HepG2 (cell line): ENCODE data around the gene EIF4G1. TPM values are rescaled to one million over a fixed set of nuclear protein-coding genes. Genes with fewer than 3 reads are reported as not detected.

Experiments used
- CBX2 ChIP-seq, 2 experiments: fragments of 200-600 bp in 1 of 2; sonication (generic); formaldehyde crosslinking in 1 of 2; IDR thresholded peaks; 2 replicates each; pipeline versions ENCODE4 v1.7.0 to v1.8.1; 2018 to 2022; ENCODE audit warnings: low read depth in 2 of 2, low read length in 1 of 2, mild to moderate bottlenecking in 1 of 2, missing genetic modification reagents in 1 of 2
- CREM ChIP-seq, 2 experiments: sonication (generic) in 1 of 2; formaldehyde crosslinking in 1 of 2; IDR thresholded peaks; 2 replicates each; pipeline versions ENCODE4 v1.4.0 to v1.6.1; 2016 to 2020; ENCODE audit warnings: antibody characterized with exemption in 1 of 2, mild to moderate bottlenecking in 1 of 2, missing genetic modification reagents in 1 of 2
- DMAP1 ChIP-seq: IDR thresholded peaks from 2 replicates; pipeline ENCODE4 v1.6.1; 2016
- FOXK2 ChIP-seq: fragments of 450-650 bp; IDR thresholded peaks from 2 replicates; pipeline ENCODE4 v1.6.1; 2016
- HHEX ChIP-seq: IDR thresholded peaks from 2 replicates; pipeline ENCODE4 v1.6.1; 2016; ENCODE audit warnings: control low read depth
- HNF4G ChIP-seq, 2 experiments: sonication (generic) in 1 of 2; formaldehyde crosslinking in 1 of 2; IDR thresholded peaks; 2 replicates each; pipeline versions ENCODE4 v1.4.0 to v1.6.1; 2011 to 2020; ENCODE audit warnings: borderline replicate concordance in 2 of 2, low read depth in 2 of 2, mild to moderate bottlenecking in 2 of 2, low read length in 1 of 2, missing genetic modification reagents in 1 of 2, moderate library complexity in 1 of 2
- HNRNPH1 ChIP-seq: fragments of 200-400 bp; formaldehyde crosslinking; optimal IDR thresholded peaks from 2 replicates; pipeline ENCODE3; 2017; ENCODE audit warnings: mild to moderate bottlenecking, low read depth, low read length
- JUNB ChIP-seq: sonication (generic); formaldehyde crosslinking; IDR thresholded peaks from 2 replicates; pipeline ENCODE4 v1.8.0; 2022; ENCODE audit warnings: missing genetic modification reagents, mild to moderate bottlenecking, borderline replicate concordance
- PHF21A ChIP-seq: sonication (generic); formaldehyde crosslinking; IDR thresholded peaks from 2 replicates; pipeline ENCODE4 v1.5.0; 2020; ENCODE audit warnings: mild to moderate bottlenecking, missing genetic modification reagents
- RAD21 ChIP-seq: fragments of 450-650 bp; formaldehyde crosslinking; IDR thresholded peaks from 2 replicates; pipeline ENCODE4 v1.5.0; 2020; ENCODE audit warnings: mild to moderate bottlenecking
- RBM22 ChIP-seq: fragments of 200-400 bp; formaldehyde crosslinking; optimal IDR thresholded peaks from 2 replicates; pipeline ENCODE3; 2017; ENCODE audit warnings: mild to moderate bottlenecking, low read length, moderate library complexity
- RXRA ChIP-seq: sonication (generic); formaldehyde crosslinking; IDR thresholded peaks from 2 replicates; pipeline ENCODE4 v1.5.1; 2020; ENCODE audit warnings: missing genetic modification reagents
- SSRP1 ChIP-seq: IDR thresholded peaks from 2 replicates; pipeline ENCODE4 v1.6.1; 2016; ENCODE audit warnings: control low read depth
- TP53 ChIP-seq: sonication (generic); formaldehyde crosslinking; conservative IDR thresholded peaks from 2 replicates; pipeline ENCODE4 v1.4.0; 2020; ENCODE audit warnings: missing genetic modification reagents
- ZNF235 ChIP-seq: sonication (generic); formaldehyde crosslinking; IDR thresholded peaks from 2 replicates; pipeline ENCODE4 v1.8.1; 2023; ENCODE audit warnings: mild to moderate bottlenecking, missing genetic modification reagents, borderline replicate concordance
- ZNF570 ChIP-seq: sonication (generic); formaldehyde crosslinking; IDR thresholded peaks from 2 replicates; pipeline ENCODE4 v1.4.0; 2020; ENCODE audit warnings: mild to moderate bottlenecking, missing genetic modification reagents, borderline replicate concordance
- ZNF670 ChIP-seq: sonication (generic); formaldehyde crosslinking; IDR thresholded peaks from 2 replicates; pipeline ENCODE4 v1.8.0; 2022; ENCODE audit warnings: mild to moderate bottlenecking, missing genetic modification reagents, borderline replicate concordance
- ZNF709 ChIP-seq: sonication (generic); formaldehyde crosslinking; IDR thresholded peaks from 2 replicates; pipeline ENCODE4 v1.5.0; 2020; ENCODE audit warnings: mild to moderate bottlenecking, missing genetic modification reagents
- ZSCAN21 ChIP-seq: sonication (generic); formaldehyde crosslinking; IDR thresholded peaks from 2 replicates; pipeline ENCODE4 v1.8.0; 2022; ENCODE audit warnings: mild to moderate bottlenecking, missing genetic modification reagents, moderate library complexity, borderline replicate concordance
- polyA plus RNA-seq, 8 experiments: library from polyadenylated mRNA; depleted of rRNA in 3 of 8; stranded (reverse) in 7 of 8; unstranded in 1 of 8; fragments of >200 nt; fragmentation: Illumina TruSeq in 4 of 8; extraction: Trizol in 4 of 8; gene quantifications; 2 replicates each; pipeline versions ENCODE4 v1.2.1 to v1.2.3, GENCODE V29; 2011 to 2016; ENCODE audit warnings: low read depth in 4 of 8, missing spikeins in 1 of 8, mixed read lengths in 1 of 8; ENCODE audit not compliant: insufficient read depth in 1 of 8
- total RNA-seq, 5 experiments: library from RNA; depleted of rRNA; stranded (reverse); fragments of >200 nt; fragmentation: Illumina TruSeq; extraction: Trizol; gene quantifications; 2 replicates each; pipeline ENCODE4 v1.2.3, GENCODE V29; 2016; ENCODE audit warnings: low read depth in 1 of 5
- TF ChIP-seq, protein P1 (sequence below): sonication (generic); formaldehyde crosslinking; IDR thresholded peaks from 2 replicates; pipeline ENCODE4 v1.9.0; 2021; ENCODE audit warnings: missing genetic modification reagents, mild to moderate bottlenecking, borderline replicate concordance
- TF ChIP-seq, protein P2 (sequence below): sonication (generic); formaldehyde crosslinking; IDR thresholded peaks from 2 replicates; pipeline ENCODE4 v1.4.0; 2020; ENCODE audit warnings: mild to moderate bottlenecking, low read depth, missing genetic modification reagents
- TF ChIP-seq, protein P3 (sequence below): sonication (generic); formaldehyde crosslinking; IDR thresholded peaks from 2 replicates; pipeline ENCODE4 v1.5.0; 2020; ENCODE audit warnings: missing genetic modification reagents
- TF ChIP-seq, protein P4 (sequence below): sonication (generic); formaldehyde crosslinking; IDR thresholded peaks from 2 replicates; pipeline ENCODE4 v1.9.0; 2022; ENCODE audit warnings: missing genetic modification reagents, mild to moderate bottlenecking, borderline replicate concordance

Gene EIF4G1
- total and polyA plus RNA-seq, 2 of the 13 experiments (the other 11 are each of a cell fraction or from before 2014, with no cell fraction given): 208 to 213 TPM

DNA sequence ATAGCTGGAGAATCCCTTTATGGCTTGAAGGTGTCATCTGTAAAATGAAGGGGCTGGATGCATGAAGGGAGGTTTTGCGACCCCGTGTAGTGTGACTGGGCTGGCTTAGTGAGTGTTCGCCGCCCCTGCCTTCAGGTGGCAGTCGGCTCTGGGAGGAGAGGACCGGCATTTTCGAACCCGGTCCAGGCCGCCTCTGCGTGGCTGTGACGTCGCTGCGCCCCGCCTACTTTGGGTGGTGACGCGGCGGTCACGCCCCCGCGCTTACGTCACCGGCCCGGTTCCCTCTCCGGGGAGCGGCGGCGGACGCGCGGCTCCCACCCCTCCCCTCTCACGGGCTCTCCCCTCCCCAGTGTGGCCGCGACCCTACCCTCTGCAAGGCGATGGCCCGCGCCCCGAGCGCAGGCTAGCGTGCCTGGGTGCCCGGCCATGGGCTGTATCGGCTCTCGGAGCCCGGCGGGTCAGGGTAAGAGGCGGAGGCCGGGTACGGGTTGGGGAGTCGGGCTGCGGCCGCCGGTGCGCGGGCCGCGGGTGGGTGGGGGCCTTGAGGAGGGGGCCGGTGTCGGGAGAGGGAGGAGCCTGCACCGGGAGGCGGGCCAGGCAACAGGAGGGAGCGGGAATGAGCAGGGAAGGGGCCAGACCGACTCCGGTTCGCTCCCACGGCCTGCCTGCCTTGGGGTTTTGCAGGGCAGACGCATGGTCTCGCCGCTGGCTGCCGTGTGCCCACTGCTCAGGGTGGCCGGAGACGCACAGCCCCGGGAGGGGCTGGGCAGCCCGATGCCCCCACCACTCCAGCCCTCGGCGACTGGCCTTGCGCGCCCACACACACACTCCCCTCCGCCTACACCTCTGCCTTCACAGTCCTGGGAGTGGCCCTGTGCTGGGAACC lies 21.5 kb downstream of the EIF4G1 start (continued):
- no peak for TF ChIP-seq HNRNPH1
- TF ChIP-seq CBX2 (IDR thresholded peaks at IDR 0.05; ENCODE audit: low read depth, low read length): no peak
- no peak for TF ChIP-seq CBX2 (CRISPR knock-in tag; IDR thresholded peaks at IDR 0.05; ENCODE audit: low read depth)
- TF ChIP-seq, protein P1, sequence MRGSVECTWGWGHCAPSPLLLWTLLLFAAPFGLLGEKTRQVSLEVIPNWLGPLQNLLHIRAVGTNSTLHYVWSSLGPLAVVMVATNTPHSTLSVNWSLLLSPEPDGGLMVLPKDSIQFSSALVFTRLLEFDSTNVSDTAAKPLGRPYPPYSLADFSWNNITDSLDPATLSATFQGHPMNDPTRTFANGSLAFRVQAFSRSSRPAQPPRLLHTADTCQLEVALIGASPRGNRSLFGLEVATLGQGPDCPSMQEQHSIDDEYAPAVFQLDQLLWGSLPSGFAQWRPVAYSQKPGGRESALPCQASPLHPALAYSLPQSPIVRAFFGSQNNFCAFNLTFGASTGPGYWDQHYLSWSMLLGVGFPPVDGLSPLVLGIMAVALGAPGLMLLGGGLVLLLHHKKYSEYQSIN (CRISPR knock-in tag): no peak
- peak; percentile 84 for TF ChIP-seq CREM (IDR thresholded peaks at IDR 0.05)
- peak; percentile 72 for TF ChIP-seq CREM (CRISPR knock-in tag; IDR thresholded peaks at IDR 0.05)
- TF ChIP-seq, protein P2, sequence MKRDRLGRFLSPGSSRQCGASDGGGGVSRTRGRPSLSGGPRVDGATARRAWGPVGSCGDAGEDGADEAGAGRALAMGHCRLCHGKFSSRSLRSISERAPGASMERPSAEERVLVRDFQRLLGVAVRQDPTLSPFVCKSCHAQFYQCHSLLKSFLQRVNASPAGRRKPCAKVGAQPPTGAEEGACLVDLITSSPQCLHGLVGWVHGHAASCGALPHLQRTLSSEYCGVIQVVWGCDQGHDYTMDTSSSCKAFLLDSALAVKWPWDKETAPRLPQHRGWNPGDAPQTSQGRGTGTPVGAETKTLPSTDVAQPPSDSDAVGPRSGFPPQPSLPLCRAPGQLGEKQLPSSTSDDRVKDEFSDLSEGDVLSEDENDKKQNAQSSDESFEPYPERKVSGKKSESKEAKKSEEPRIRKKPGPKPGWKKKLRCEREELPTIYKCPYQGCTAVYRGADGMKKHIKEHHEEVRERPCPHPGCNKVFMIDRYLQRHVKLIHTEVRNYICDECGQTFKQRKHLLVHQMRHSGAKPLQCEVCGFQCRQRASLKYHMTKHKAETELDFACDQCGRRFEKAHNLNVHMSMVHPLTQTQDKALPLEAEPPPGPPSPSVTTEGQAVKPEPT (CRISPR knock-in tag): 0 out of 2 replicates have a peak, but pooled peaks have one; percentile 21
- peak; percentile 99 for TF ChIP-seq RBM22
- TF ChIP-seq ZSCAN21 (CRISPR knock-in tag): peak; percentile 70
- TF ChIP-seq TP53 (CRISPR knock-in tag): no peak
- TF ChIP-seq ZNF709: no peak
- peak; percentile 74; the same call in 1 of the 2 replicates for TF ChIP-seq ZNF235 (CRISPR knock-in tag)
- no peak for TF ChIP-seq HNF4G (IDR thresholded peaks at IDR 0.05; ENCODE audit: borderline replicate concordance, low read depth, low read length)
- 0 out of 2 replicates have a peak, but pooled peaks have one; percentile 34 for TF ChIP-seq HNF4G (CRISPR knock-in tag; IDR thresholded peaks at IDR 0.05; ENCODE audit: borderline replicate concordance, low read depth)
- TF ChIP-seq PHF21A (CRISPR knock-in tag): no peak
- TF ChIP-seq HHEX (CRISPR knock-in tag): no peak
- TF ChIP-seq RAD21 (CRISPR knock-in tag): no peak
- peak; percentile 81; the same call in 1 of the 2 replicates for TF ChIP-seq SSRP1
- TF ChIP-seq JUNB (CRISPR knock-in tag): no peak
- TF ChIP-seq FOXK2: no peak
- TF ChIP-seq, protein P3, sequence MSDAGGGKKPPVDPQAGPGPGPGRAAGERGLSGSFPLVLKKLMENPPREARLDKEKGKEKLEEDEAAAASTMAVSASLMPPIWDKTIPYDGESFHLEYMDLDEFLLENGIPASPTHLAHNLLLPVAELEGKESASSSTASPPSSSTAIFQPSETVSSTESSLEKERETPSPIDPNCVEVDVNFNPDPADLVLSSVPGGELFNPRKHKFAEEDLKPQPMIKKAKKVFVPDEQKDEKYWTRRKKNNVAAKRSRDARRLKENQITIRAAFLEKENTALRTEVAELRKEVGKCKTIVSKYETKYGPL: no peak
- no peak; the same call in 1 of the 2 replicates for TF ChIP-seq DMAP1 (CRISPR knock-in tag)
- TF ChIP-seq, protein P4, sequence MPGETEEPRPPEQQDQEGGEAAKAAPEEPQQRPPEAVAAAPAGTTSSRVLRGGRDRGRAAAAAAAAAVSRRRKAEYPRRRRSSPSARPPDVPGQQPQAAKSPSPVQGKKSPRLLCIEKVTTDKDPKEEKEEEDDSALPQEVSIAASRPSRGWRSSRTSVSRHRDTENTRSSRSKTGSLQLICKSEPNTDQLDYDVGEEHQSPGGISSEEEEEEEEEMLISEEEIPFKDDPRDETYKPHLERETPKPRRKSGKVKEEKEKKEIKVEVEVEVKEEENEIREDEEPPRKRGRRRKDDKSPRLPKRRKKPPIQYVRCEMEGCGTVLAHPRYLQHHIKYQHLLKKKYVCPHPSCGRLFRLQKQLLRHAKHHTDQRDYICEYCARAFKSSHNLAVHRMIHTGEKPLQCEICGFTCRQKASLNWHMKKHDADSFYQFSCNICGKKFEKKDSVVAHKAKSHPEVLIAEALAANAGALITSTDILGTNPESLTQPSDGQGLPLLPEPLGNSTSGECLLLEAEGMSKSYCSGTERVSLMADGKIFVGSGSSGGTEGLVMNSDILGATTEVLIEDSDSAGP (CRISPR knock-in tag): no peak
- TF ChIP-seq ZNF670 (CRISPR knock-in tag): peak; percentile 79; the same call in 1 of the 2 replicates
- no peak for TF ChIP-seq ZNF570 (CRISPR knock-in tag)
- no peak for TF ChIP-seq RXRA
